B cell (primary cell): ENCODE data around the gene EXOC3. TPM values are rescaled to one million over a fixed set of nuclear protein-coding genes. Genes with fewer than 3 reads are reported as not detected.

Source experiments
- ATAC-seq: fragments of 200-7000 bp; cut with Tn5 transposase; one replicate; pipeline ENCODE4 v1.10.0; 2021; ENCODE audit warnings: low read depth, mild to moderate bottlenecking, moderate number of reproducible peaks, moderate library complexity
- CTCF ChIA-PET: fragments of 350-600 bp; sonication (Branson Sonifier 250); formaldehyde crosslinking; loops from one replicate; lab custom pipeline; 2021; ENCODE audit warnings: antibody characterized with exemption, inconsistent platforms; lab: Charles Lee
- POLR2A ChIA-PET: fragments of 350-600 bp; sonication (Branson Sonifier 250); formaldehyde crosslinking; loops from one replicate; lab custom pipeline; 2021; ENCODE audit warnings: antibody characterized with exemption; lab: Charles Lee
- DNase-seq: peaks from one replicate; pipeline ENCODE4 v3.0.0; 2013
- H2AFZ ChIP-seq: 2 replicates; pipeline ENCODE4 v1.6.1; 2012; ENCODE audit warnings: mild to moderate bottlenecking, low read depth, low read length; ENCODE audit not compliant: insufficient read depth, poor library complexity, severe bottlenecking
- H3K27ac ChIP-seq, 2 donors: 1 replicate in 1 of 2; 2 replicates in 1 of 2; pipeline ENCODE4 v1.5.1; 2012 to 2013; ENCODE audit warnings: low read length in 2 of 2, mild to moderate bottlenecking in 2 of 2, moderate library complexity in 1 of 2
- H3K27me3 ChIP-seq, 4 experiments: fragments of 200-600 bp in 1 of 4; sonication (generic) in 1 of 4; replicated peaks in 1 of 4; 1 replicate in 2 of 4; 2 replicates in 2 of 4; pipeline versions ENCODE4 v1.6.1 to v1.7.0; 2013 to 2016; ENCODE audit warnings: low read length in 3 of 4, mild to moderate bottlenecking in 2 of 4, mixed read lengths in 1 of 4, moderate library complexity in 1 of 4; ENCODE audit not compliant: insufficient read depth in 4 of 4, control insufficient read depth in 3 of 4; ENCODE audit errors: control extremely low read depth in 1 of 4
- H3K36me3 ChIP-seq, 2 experiments: replicated peaks in 1 of 2; 1 replicate in 1 of 2; 2 replicates in 1 of 2; pipeline versions ENCODE4 v1.6.1 to v1.7.1; 2013; ENCODE audit warnings: low read length in 1 of 2; ENCODE audit not compliant: insufficient read depth in 2 of 2, control insufficient read depth in 1 of 2; ENCODE audit errors: control extremely low read depth in 1 of 2, extremely low read depth in 1 of 2
- H3K4me1 ChIP-seq, 2 donors: fragments of 200-600 bp in 1 of 2; sonication (generic) in 1 of 2; 1 replicate in 1 of 2; 2 replicates in 1 of 2; pipeline versions ENCODE4 v1.5.1 to v1.6.1; 2013 to 2017; ENCODE audit warnings: low read length in 2 of 2; ENCODE audit not compliant: control insufficient read depth in 2 of 2, insufficient read depth in 2 of 2
- H3K4me2 ChIP-seq: replicated peaks from 2 replicates; pipeline ENCODE3; 2012; ENCODE audit warnings: mild to moderate bottlenecking, low read depth, low read length; ENCODE audit not compliant: poor library complexity, severe bottlenecking
- H3K4me3 ChIP-seq, 5 experiments: fragments of 200-600 bp in 1 of 5; sonication (generic) in 1 of 5; 1 replicate in 3 of 5; 2 replicates in 2 of 5; pipeline versions ENCODE4 v1.5.1 to v1.7.0; 2011 to 2016; ENCODE audit warnings: low read length in 4 of 5, mild to moderate bottlenecking in 4 of 5, low read depth in 2 of 5, control low read depth in 1 of 5, moderate library complexity in 1 of 5; ENCODE audit not compliant: insufficient read depth in 1 of 5; ENCODE audit errors: control extremely low read depth in 1 of 5, extremely low read depth in 1 of 5
- H3K79me2 ChIP-seq: fragments of 200-600 bp; sonication (generic); one replicate; pipeline ENCODE4 v1.6.0; 2016; ENCODE audit warnings: low read length; ENCODE audit not compliant: control insufficient read depth, insufficient read depth
- H3K9ac ChIP-seq: fragments of 200-600 bp; sonication (generic); 2 replicates; pipeline ENCODE4 v1.6.1; 2017; ENCODE audit warnings: mild to moderate bottlenecking, low read length, moderate library complexity
- H3K9me3 ChIP-seq, 3 donors: one replicate each; pipeline versions ENCODE4 v1.6.1 to v1.7.1; 2013; ENCODE audit warnings: low read length in 2 of 3; ENCODE audit not compliant: control insufficient read depth in 2 of 3, insufficient read depth in 1 of 3; ENCODE audit errors: control extremely low read depth in 1 of 3
- H4K20me1 ChIP-seq: 2 replicates; pipeline ENCODE4 v1.6.0; 2012; ENCODE audit warnings: mild to moderate bottlenecking, low read length; ENCODE audit not compliant: insufficient read depth, control insufficient read depth, poor library complexity, severe bottlenecking
- H3K27ac Mint-ChIP-seq: one replicate; pipeline ENCODE4 v1.8.0; 2021; ENCODE audit warnings: mixed read lengths
- H3K27me3 Mint-ChIP-seq: one replicate; pipeline ENCODE4 v1.8.0; 2021; ENCODE audit warnings: mixed read lengths
- H3K4me1 Mint-ChIP-seq: one replicate; pipeline ENCODE4 v1.8.0; 2021; ENCODE audit warnings: mixed read lengths
- H3K4me3 Mint-ChIP-seq: one replicate; pipeline ENCODE4 v1.8.0; 2021; ENCODE audit warnings: mixed read lengths
- H3K9me3 Mint-ChIP-seq: one replicate; pipeline ENCODE4 v1.8.0; 2022; ENCODE audit warnings: mixed read lengths; ENCODE audit not compliant: insufficient read depth
- EZH2 ChIP-seq: IDR thresholded peaks from 2 replicates; pipeline ENCODE4 v1.6.1; 2012; ENCODE audit warnings: borderline replicate concordance, low read depth, mild to moderate bottlenecking, moderate library complexity, low read length; ENCODE audit not compliant: insufficient read depth, poor library complexity, severe bottlenecking
- WGBS: methylation state at CpG from one replicate; pipeline ENCODE4 v1.1.5; 2013; ENCODE audit warnings: missing lambda C conversion rate; ENCODE audit not compliant: insufficient coverage; 5-methylcytosine and 5-hydroxymethylcytosine counted together
- intact Hi-C: fragments of 100-400 bp; cut with micrococcal nuclease; formaldehyde crosslinking; loops from one replicate; pipeline ENCODE4 v1.10.0; 2022
- polyA plus RNA-seq: library from polyadenylated mRNA; depleted of rRNA; stranded (reverse); fragments of >200 nt; gene quantifications from 2 replicates; pipeline ENCODE4 v1.2.3, GENCODE V29; 2012
- total RNA-seq, 2 donors: library from RNA; stranded (reverse); fragments of 120-200 nt in 1 of 2; gene quantifications; 1 replicate in 1 of 2; 2 replicates in 1 of 2; pipeline versions ENCODE4 v1.2.3 to v1.2.4, GENCODE V29; 2013 to 2022
- TF ChIP-seq, protein P1 (sequence below): fragments of 200-600 bp; IDR thresholded peaks from one replicate; pipeline ENCODE4 v1.8.0; 2022; ENCODE audit warnings: antibody characterized with exemption, mild to moderate bottlenecking

Gene EXOC3
- total and polyA plus RNA-seq, 2 donors (not counting 1 experiment from before 2014, with no cell fraction given), result 44.0 to 97.1 TPM

DNA sequence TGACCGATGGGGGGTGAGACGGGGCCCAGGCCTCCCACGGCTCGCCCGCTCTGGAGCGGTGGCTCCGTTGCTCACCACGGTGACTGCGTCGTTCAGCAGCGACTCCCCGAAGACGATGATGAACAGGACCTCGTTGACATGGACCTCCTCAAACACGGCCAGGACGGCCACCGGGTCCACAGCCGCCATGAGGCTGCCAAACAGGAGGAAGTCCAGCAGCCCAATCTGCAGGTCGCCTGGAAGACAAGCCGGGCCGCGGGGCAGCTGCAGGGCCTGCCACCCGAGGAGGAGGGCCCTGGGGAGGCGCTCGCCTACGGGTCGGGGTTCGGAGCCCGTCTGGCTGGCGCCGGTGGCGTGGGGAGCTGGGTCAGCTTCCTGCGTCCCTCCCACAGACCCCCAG is 45.3 kb downstream of the EXOC3 start:
- Histone ChIP-seq H2AFZ (no peak overlapping the region), H3K79me2 (no peaks in the 10 kb centered on the region), H3K4me1 (peaks cover 5 to 10% of the 10 kb centered on the region in 2 donors), H3K36me3 (no peaks in the 10 kb centered on the region), H3K9me3 (peaks cover 0 to 13% (median 0%) of the 10 kb centered on the region in 3 donors), H3K27me3 (peaks cover 0 to 30% (median 4%) of the 10 kb centered on the region in 4 experiments), H3K27ac (no peak overlapping the region), H4K20me1 (no peaks in the 10 kb centered on the region), H3K9ac (no peak overlapping the region), H3K4me2 (no peak overlapping the region), H3K4me3 (no peak overlapping the region)
- 94% methylated on average over 32 of the region's 33 CpGs for WGBS
- ChIA-PET CTCF (no interaction called here), POLR2A (no interaction called here)
- Mint-ChIP-seq H3K9me3 (no peaks in the 10 kb centered on the region), H3K27me3 (peaks cover 13% of the 10 kb centered on the region), H3K4me1 (no peaks in the 10 kb centered on the region), H3K27ac (no peak overlapping the region), H3K4me3 (no peak overlapping the region)
- intact Hi-C loops, result no loop called here
- ATAC-seq (no peak), DNase-seq (no peak)
- TF ChIP-seq EZH2, result no peak
- TF ChIP-seq, protein P1, sequence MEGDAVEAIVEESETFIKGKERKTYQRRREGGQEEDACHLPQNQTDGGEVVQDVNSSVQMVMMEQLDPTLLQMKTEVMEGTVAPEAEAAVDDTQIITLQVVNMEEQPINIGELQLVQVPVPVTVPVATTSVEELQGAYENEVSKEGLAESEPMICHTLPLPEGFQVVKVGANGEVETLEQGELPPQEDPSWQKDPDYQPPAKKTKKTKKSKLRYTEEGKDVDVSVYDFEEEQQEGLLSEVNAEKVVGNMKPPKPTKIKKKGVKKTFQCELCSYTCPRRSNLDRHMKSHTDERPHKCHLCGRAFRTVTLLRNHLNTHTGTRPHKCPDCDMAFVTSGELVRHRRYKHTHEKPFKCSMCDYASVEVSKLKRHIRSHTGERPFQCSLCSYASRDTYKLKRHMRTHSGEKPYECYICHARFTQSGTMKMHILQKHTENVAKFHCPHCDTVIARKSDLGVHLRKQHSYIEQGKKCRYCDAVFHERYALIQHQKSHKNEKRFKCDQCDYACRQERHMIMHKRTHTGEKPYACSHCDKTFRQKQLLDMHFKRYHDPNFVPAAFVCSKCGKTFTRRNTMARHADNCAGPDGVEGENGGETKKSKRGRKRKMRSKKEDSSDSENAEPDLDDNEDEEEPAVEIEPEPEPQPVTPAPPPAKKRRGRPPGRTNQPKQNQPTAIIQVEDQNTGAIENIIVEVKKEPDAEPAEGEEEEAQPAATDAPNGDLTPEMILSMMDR, result no peak

GRCh38 chr5:488744-489688 is 46.0 kb downstream of the EXOC3 start:
- Histone ChIP-seq H3K27me3 (peaks cover 0 to 27% (median 2%) of the 10 kb centered on the region in 4 experiments), H3K9ac (no peak overlapping the region), H3K4me1 (peaks cover 0 to 6% of the 10 kb centered on the region in 2 donors), H3K4me2 (no peak overlapping the region), H3K27ac (no peak overlapping the region), H3K36me3 (no peaks in the 10 kb centered on the region), H3K9me3 (peaks cover 0 to 7% (median 0%) of the 10 kb centered on the region in 3 donors), H3K4me3 (no peak overlapping the region), H4K20me1 (no peaks in the 10 kb centered on the region), H3K79me2 (no peaks in the 10 kb centered on the region), H2AFZ (no peak overlapping the region)
- no peaks in the 10 kb centered on the region for H3K4me1 Mint-ChIP-seq
- H3K27me3 Mint-ChIP-seq, result peaks cover 13% of the 10 kb centered on the region
- intact Hi-C loops, result no loop called here
- no peaks in the 10 kb centered on the region for H3K9me3 Mint-ChIP-seq
- ATAC-seq (no peak), DNase-seq (no peak)
- POLR2A ChIA-PET, result no interaction called here
- 86% methylated on average over 39 of the region's 40 CpGs for WGBS
- TF ChIP-seq EZH2, result no peak
- TF ChIP-seq, protein P1, result no peak
- H3K27ac Mint-ChIP-seq, result no peak overlapping the region
- CTCF ChIA-PET, result no interaction called here
- H3K4me3 Mint-ChIP-seq, result no peak overlapping the region
